Brain microvascular endothelial cell (primary cell): ENCODE measurements around the gene PSMB7.

ENCODE experiments used
- DNase-seq: peaks from one replicate; pipeline ENCODE4 v3.0.0-alpha.2; 2020
- H3K27ac ChIP-seq: fragments of 250-450 bp; sonication (Bioruptor Pico); 2 replicates; pipeline ENCODE4 v1.5.1; 2020; ENCODE audit warnings: mild to moderate bottlenecking, moderate library complexity
- H3K27me3 ChIP-seq: fragments of 250-450 bp; sonication (Bioruptor Pico); replicated peaks from 2 replicates; pipeline ENCODE4 v1.5.1; 2020; ENCODE audit warnings: mild to moderate bottlenecking
- H3K36me3 ChIP-seq: fragments of 250-450 bp; sonication (Bioruptor Pico); replicated peaks from 2 replicates; pipeline ENCODE4 v1.5.1; 2020; ENCODE audit warnings: mild to moderate bottlenecking
- H3K4me3 ChIP-seq: 2 replicates; pipeline ENCODE4 v1.5.1; 2011; ENCODE audit warnings: low read depth, mild to moderate bottlenecking, control low read depth, low read length, moderate library complexity
- in situ Hi-C: cut with HindIII; loops from 2 replicates; pipeline ENCODE4 v1.10.0; 2017; ENCODE audit warnings: low sequenced_read_pairs, low pct_ligation_motif_present
- TF ChIP-seq, protein P1 (sequence below): IDR thresholded peaks from 2 replicates; pipeline ENCODE4 v1.5.1; 2011; ENCODE audit warnings: low read depth, mild to moderate bottlenecking, moderate library complexity, low read length, control low read depth, inconsistent platforms; ENCODE audit errors: missing control alignments

PSMB7 gene

DNA sequence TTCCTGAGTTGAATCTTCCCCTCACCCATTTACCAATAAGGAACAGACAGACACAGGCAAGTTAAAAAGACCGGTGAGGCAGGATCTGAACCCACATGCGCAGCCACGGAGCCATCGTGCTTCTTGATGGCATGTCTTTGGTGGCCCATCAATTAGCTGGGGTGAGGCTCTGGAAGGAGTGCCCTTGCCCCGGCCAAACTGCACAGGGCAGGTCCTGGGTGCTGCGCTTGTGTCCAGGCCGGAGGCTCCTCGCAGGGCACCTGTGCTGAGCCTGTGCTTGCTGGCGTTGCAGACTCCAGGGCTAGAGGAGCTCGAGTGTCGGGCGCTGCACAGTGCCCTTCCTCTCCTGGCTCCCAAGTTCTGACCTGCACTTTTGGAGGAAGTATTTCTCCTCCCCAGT is 66.4 kb downstream of the PSMB7 start:
- Histone ChIP-seq H3K4me3 (no peak overlapping the region), H3K36me3 (peaks cover 84% of the 10 kb centered on the region), H3K27ac (no peak overlapping the region), H3K27me3 (no peaks in the 10 kb centered on the region)
- in situ Hi-C loops: no loop called here
- TF ChIP-seq, protein P1, sequence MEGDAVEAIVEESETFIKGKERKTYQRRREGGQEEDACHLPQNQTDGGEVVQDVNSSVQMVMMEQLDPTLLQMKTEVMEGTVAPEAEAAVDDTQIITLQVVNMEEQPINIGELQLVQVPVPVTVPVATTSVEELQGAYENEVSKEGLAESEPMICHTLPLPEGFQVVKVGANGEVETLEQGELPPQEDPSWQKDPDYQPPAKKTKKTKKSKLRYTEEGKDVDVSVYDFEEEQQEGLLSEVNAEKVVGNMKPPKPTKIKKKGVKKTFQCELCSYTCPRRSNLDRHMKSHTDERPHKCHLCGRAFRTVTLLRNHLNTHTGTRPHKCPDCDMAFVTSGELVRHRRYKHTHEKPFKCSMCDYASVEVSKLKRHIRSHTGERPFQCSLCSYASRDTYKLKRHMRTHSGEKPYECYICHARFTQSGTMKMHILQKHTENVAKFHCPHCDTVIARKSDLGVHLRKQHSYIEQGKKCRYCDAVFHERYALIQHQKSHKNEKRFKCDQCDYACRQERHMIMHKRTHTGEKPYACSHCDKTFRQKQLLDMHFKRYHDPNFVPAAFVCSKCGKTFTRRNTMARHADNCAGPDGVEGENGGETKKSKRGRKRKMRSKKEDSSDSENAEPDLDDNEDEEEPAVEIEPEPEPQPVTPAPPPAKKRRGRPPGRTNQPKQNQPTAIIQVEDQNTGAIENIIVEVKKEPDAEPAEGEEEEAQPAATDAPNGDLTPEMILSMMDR: no peak
- no peak for DNase-seq

DNA sequence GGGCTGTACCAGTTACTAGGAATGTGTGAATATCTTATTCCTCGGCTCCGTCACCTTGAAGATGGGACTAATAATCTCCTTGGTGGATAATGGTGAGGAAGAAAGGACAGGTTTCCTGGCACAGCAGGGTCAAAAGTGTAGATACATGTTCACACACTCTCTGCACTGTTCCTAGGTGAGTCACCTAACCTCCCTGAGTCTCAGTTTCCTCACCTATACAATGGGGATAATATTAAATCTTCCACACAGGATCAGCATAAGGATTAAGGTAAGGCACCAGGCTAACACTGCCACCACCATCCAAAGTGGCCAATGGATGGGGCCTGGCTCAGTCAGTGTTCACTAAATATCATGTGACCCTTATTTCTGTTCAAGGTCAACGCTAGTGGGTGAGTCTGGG is 66.9 kb downstream of the PSMB7 start:
- H3K27ac ChIP-seq: no peak overlapping the region
- TF ChIP-seq, protein P1: no peak
- H3K4me3 ChIP-seq: no peak overlapping the region
- in situ Hi-C loops: no loop called here
- no peak for DNase-seq
- H3K36me3 ChIP-seq: peaks cover 87% of the 10 kb centered on the region
- H3K27me3 ChIP-seq: no peaks in the 10 kb centered on the region

DNA sequence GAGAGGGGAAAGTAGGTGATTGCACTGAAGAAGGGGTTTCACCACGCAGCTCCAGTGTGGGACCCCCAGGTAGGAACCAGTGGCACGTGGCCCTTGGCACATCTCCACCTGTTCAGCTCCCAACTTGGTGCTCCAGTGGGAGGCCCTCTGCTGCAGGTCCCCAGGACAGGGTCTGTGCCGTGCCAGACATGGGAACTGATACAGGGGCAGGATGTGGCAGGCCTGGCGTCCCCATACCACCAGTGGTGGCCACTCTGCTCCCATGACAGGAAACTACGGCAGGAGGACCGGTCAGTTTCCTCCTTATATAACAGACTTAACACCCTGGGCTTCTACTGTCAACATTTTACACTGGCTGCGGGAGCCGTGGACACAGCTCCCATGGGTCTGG is 67.3 kb downstream of the PSMB7 start:
- Histone ChIP-seq H3K4me3 (no peak overlapping the region), H3K27ac (no peak overlapping the region), H3K36me3 (peaks cover 83% of the 10 kb centered on the region), H3K27me3 (no peaks in the 10 kb centered on the region)
- in situ Hi-C loops: no loop called here
- TF ChIP-seq, protein P1: no peak
- DNase-seq: no peak

DNA sequence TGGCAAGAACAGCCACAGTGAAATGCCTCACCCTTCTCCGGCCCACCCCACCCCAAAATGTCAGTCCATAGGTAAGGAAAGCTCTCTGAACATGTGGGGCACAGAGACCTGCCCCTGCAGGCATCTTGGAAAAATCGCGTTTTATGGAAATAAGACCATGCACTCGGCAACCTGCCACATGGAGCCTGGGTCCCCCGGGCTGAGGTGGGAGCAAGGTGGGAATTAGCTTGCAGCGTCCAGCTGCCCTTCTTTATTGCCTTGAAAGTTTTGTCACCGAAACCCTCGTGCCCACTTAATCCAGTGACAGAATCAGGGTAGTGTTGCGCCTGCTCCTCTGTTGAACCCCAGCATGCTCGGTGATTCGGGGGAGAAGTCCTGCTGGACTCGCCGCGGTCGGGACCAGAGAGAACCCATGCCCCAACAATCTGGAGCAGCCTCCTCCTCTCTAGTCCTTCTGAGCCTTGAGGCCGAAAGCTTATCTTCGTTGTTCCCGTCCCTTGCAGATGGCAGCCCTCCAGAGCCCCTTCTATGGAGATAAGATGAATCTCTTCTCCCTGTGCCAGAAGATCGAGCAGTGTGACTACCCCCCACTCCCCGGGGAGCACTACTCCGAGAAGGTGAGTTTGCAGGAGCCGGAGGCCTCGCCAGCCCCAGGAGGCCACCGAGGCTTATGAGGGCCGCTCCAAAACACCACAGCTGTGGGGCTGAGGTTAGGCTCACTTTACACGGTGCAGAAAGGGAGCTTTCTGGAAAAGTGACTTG is 67.9 kb downstream of the PSMB7 start:
- in situ Hi-C loops: no loop called here
- Histone ChIP-seq H3K4me3 (no peak overlapping the region), H3K36me3 (peaks cover 78% of the 10 kb centered on the region), H3K27me3 (no peaks in the 10 kb centered on the region), H3K27ac (no peak overlapping the region)
- TF ChIP-seq, protein P1: no peak
- DNase-seq: no peak

DNA sequence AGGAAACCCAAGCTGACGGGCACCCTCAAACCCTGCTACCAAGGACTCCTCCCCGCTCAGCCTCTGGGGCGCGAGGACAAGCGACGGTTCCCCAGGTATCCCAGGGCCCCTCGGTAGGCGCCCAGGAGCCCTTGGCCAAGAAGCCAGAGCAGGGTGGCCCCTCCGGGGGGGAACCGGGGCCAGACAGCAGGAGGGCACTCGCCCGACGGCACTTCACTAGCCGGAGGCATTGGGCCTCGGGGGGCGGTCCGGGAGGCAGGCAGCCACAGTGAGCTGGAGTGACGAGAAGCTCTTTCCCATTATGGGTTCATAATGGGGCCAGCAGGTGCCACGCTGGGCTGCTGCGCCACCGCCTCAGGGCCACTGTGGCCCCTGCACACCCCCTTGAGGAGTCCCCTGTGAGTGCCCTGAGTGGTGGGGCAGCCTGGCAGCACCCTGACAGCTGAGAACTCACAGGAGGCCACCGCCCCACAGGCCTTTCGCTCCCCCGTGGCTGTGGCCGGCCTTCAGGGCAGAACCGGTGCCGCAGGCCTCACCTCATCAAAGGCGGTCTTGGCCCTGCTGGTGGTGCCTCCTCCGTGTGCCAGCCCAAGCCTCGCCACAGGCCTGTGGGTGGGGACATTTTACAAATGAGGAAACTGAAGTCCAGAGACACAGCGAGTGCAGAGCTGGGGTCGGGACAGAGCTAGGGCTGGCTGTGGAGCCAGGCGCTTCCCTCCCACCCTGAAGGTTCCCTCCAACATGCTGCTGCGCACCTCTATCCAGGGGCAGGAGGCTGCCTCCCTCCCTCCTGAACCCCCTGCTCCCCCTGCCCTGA is 68.7 kb downstream of the PSMB7 start:
- in situ Hi-C loops: no loop called here
- H3K4me3 ChIP-seq: no peak overlapping the region
- TF ChIP-seq, protein P1: no peak
- no peak overlapping the region for H3K27ac ChIP-seq
- DNase-seq: no peak
- no peaks in the 10 kb centered on the region for H3K27me3 ChIP-seq
- H3K36me3 ChIP-seq: peaks cover 71% of the 10 kb centered on the region
